HuH-7.5 (cell line): ENCODE measurements around the gene TBL1X.

ENCODE experiments used
- DNase-seq: peaks from one replicate; pipeline ENCODE4 v3.0.0; 2011; ENCODE audit warnings: low spot score

TBL1X gene

DNA sequence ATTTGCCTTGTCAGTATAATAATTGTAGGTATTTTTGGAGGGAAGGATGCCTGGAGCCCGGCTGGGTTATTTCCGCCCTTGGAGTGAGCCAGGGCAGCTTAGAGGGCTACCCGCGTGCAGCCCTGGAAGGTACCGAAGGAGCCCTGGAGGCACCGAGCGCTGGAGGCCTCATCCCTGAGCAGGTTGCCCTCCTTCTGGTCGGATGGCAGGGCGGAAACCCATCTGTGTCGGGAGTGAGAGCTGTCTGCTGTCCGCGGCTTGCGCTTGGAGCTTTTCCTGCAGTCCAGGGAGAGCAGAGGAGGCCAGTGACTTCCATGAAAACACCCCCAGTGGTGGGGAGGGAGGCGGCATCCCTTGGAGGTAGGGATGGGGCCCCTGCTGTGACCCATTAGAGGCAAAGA is 122.1 kb downstream of the TBL1X start:
- DNase-seq: no peak

GRCh38 chrX:9587642-9588041 is 122.8 kb downstream of the TBL1X start:
- DNase-seq: no peak

GRCh38 chrX:9591496-9591895 is 126.6 kb downstream of the TBL1X start:
- DNase-seq: no peak

GRCh38 chrX:9593756-9594155 is 128.9 kb downstream of the TBL1X start:
- no peak for DNase-seq

- no peak for DNase-seq
These were observed 130.3 kb downstream of the TBL1X start for GRCh38 chrX:9595174-9595573.

DNA sequence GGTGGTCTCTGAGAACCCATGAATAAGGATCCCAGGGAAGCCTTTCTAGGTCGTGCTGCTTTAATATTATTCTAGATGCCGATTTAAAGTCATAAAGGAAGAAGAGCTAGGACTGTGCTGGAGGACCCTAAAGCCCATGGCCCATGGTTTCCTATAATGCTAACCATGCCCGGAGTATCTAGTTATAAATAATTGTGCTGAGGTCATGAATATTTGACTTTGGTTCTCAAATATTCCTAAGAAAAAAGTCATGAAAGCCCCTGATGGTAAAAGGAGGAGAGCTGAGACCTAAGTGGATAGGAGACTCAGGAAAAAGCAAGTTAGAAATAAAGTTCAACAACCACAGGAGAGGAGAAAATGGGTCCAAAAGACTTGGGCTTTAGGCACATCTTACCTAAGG is 132.0 kb downstream of the TBL1X start:
- no peak for DNase-seq

GRCh38 chrX:9597361-9598035 is 132.6 kb downstream of the TBL1X start:
- no peak for DNase-seq

GRCh38 chrX:9598344-9598743 is 133.5 kb downstream of the TBL1X start:
- DNase-seq: no peak

GRCh38 chrX:9604111-9604907 is 139.5 kb downstream of the TBL1X start:
- DNase-seq: no peak

GRCh38 chrX:9604908-9605306 is 140.0 kb downstream of the TBL1X start:
- no peak for DNase-seq

DNA sequence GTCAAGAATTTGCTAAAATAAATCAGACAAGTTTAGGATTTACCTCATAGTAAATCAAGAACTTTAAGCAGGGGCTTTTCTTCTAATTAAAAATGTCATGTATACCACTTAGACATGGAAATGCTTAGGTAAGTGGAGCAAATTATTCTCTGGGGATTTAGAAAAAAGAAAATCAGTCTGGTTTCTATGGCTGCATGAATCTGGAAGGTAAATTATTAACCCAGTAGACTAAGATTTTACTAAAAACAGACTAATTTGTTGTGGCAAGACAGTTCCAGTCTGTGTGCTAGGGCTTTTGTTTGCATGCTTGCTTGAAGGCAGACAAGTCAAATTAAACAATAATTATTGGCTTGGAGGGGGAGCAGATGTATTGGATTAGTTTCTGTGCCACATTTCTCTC is 140.6 kb downstream of the TBL1X start:
- no peak for DNase-seq

DNA sequence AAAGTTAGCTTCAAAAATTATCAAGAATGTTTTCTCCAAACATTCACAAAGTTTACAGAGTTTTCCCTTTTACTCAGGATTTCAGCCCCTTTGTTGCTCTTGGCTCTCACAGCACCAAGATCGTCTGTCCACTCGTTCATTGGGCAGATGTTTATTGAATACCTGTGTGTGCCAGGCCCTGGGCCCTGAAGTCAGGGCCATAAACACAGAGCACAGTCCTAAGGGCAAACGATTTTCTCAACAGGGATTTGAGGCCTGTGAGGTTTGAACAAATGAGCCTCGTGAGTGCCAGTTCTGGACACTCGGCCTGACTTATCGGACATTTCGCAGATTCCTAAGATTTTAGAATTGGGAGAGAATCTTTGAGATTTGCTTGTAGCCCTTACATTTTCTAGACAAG is 142.1 kb downstream of the TBL1X start:
- DNase-seq: no peak

- no peak for DNase-seq
These were observed 144.6 kb downstream of the TBL1X start for GRCh38 chrX:9609499-9609898.

GRCh38 chrX:9609987-9610386 is 145.1 kb downstream of the TBL1X start:
- DNase-seq: no peak

DNA sequence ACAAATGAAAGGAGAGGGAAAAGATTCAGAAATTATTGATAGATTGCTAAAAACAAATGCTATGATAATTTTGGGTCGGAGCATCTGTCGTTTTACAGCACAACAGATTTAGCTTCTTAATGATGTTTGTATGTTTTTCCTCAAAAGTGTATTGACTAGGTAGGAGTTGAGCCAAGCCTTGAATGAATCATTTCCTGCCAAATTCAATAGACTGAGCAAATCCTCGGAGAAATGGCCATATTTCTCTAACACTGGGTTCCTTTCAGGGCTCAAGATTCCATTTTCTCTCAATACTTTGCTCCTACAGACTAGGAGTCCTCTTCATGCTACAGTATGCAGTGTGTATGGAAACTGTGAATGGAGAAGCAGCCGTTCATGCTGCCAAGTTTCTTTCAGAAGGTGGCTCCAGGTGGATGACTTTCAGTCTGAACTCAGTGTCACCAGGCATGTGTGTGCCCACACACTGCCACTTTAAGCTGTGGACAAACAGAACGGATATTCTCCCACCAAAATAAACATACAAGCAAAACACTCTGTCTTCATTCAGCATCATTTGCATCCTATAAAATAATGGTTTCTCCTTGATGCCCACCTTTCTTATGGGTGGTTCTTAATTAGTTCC is 146.0 kb downstream of the TBL1X start:
- no peak for DNase-seq

- no peak for DNase-seq
These were observed 146.7 kb downstream of the TBL1X start for GRCh38 chrX:9611436-9612145.

- DNase-seq: no peak
These were observed 147.3 kb downstream of the TBL1X start for GRCh38 chrX:9612146-9612505.

GRCh38 chrX:9614016-9614415 is 149.2 kb downstream of the TBL1X start:
- DNase-seq: no peak

DNA sequence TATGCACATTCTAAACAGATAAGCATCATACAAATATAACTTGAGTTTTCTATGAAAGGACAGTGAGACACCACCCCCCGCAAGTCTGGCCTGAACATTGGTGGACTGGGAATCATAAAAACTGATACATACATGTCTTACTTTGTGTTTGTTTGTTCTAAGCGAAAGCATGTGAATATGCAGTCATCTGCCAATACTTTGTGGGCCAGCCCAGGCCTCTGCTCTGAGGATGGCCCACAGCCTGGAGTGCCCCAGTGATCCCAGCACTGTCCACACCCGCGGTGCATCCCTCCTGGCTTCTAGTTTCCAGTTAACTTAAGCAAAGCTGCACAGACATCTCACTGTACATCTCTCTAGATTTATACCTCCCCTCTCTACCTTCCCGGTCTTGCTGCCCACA is 154.3 kb downstream of the TBL1X start:
- DNase-seq: no peak

GRCh38 chrX:9619581-9619980 is 154.7 kb downstream of the TBL1X start:
- DNase-seq: no peak

- DNase-seq: no peak
These were observed 157.3 kb downstream of the TBL1X start for GRCh38 chrX:9622128-9622527.

DNA sequence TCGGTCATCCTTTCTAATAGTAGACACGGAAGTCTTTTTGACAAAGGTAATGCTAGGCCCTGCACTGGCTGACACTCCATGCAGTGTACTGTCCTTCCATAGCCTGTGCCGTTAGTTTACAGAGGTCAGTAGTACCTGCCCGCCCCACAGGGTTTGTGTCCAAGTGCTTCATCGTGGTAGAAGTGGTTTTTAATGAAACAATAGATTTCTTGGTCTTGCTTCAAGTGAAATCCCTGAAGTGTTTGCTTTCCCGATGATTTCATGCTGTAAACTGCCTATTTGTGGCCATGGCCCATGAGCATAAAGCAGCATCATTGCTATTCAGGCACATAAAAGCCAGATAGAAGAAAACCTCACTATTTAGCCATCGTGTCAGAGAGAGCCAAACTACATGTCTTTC is 161.5 kb downstream of the TBL1X start:
- no peak for DNase-seq

DNA sequence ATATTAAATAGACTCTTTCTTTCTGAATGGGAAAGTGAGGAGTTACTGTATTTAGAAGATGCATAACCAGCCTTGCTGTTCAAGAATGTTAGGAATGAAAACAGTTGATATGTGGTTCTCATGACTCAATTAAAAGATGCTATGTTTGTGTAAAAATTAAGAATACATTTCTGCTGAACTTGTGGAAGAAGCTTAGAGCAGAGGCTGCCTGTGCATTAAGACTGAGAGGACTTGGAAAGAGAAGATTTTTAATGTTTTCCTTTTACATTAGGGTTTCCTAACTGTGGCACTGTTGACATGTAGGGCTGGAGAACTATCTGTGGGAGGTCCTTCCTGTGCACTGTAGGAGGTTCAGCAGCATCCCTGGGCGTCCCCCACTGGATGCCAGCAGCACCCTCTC is 163.1 kb downstream of the TBL1X start:
- DNase-seq: no peak
